BLaER1 treated with 17β-estradiol and CSF1 and Interleukin-3, amounts not matched to agents 10 nM and 100 nM (cell line): ENCODE results near the gene PDE1A.

Experiments
- H3K27ac ChIP-seq, 11 experiments: shearing (Covaris generic); formaldehyde crosslinking; 2 replicates each; pipeline ENCODE4 v1.8.1; 2022
- H3K27me3 ChIP-seq, 11 experiments: shearing (Covaris generic); formaldehyde crosslinking; 2 replicates each; pipeline ENCODE4 v1.8.1; 2022
- H3K36me3 ChIP-seq, 11 experiments: shearing (Covaris generic); formaldehyde crosslinking; 2 replicates each; pipeline ENCODE4 v1.8.1; 2022
- H3K4me1 ChIP-seq, 10 experiments: shearing (Covaris generic); formaldehyde crosslinking; 2 replicates each; pipeline ENCODE4 v1.8.1; 2022
- H3K4me2 ChIP-seq, 11 experiments: shearing (Covaris generic); formaldehyde crosslinking; 2 replicates each; pipeline ENCODE4 v1.8.1; 2022
- H3K4me3 ChIP-seq, 10 experiments: shearing (Covaris generic); formaldehyde crosslinking; 2 replicates each; pipeline ENCODE4 v1.8.1; 2022
- H3K9ac ChIP-seq, 11 experiments: shearing (Covaris generic); formaldehyde crosslinking; 2 replicates each; pipeline ENCODE4 v1.8.1; 2022
- H3K9me3 ChIP-seq, 11 experiments: shearing (Covaris generic); formaldehyde crosslinking; replicated peaks in 1 of 11; 2 replicates each; pipeline ENCODE4 v1.8.1; 2022
- H4K20me1 ChIP-seq, 11 experiments: shearing (Covaris generic); formaldehyde crosslinking; 2 replicates each; pipeline ENCODE4 v1.8.1; 2022
- Cebpa-rat ChIP-seq, 11 experiments: shearing (Covaris generic); IDR thresholded peaks; 2 replicates each; pipeline ENCODE4 v1.8.1; 2022

The PDE1A gene

GRCh38 chr2:182384860-182385259 lies 42.0 kb downstream of the PDE1A start:
- TF ChIP-seq Cebpa-rat (IDR thresholded peaks at IDR 0.05), result no peak
- Histone ChIP-seq H3K27me3 (no peaks in the 10 kb centered on the region), H3K9me3 (peaks cover 18 to 35% (median 25%) of the 10 kb centered on the region in 11 experiments; a peak in 21 of 22 replicates), H3K4me3 (no peak overlapping the region), H3K4me1 (no peaks in the 10 kb centered on the region), H3K36me3 (no peaks in the 10 kb centered on the region), H4K20me1 (no peaks in the 10 kb centered on the region), H3K9ac (no peak overlapping the region), H3K27ac (no peak overlapping the region), H3K4me2 (no peak overlapping the region)

DNA sequence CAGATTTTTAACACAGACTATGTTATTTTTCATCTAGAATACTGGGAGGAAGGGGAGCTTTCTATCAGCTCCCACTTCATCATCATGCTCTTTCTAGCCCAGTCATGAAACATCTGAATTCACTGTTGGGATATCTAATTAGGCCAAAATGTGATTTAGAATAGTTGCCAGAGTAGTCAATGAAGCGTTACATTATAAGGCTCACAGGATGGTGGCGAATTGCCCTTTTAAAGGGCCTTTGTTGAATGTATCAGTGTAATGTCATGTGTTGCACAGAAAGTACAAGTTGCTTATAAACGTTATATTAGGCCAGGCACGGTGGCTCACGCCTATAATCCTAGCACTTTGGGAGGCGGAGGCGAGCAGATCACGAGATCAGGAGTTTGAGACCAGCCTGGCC lies 45.6 kb downstream of the PDE1A start:
- no peak overlapping the region for H3K27ac ChIP-seq
- peaks cover 24 to 39% (median 31%) of the 10 kb centered on the region in 11 experiments for H3K9me3 ChIP-seq
- H4K20me1 ChIP-seq, result no peaks in the 10 kb centered on the region
- H3K9ac ChIP-seq, result no peak overlapping the region
- H3K4me2 ChIP-seq, result no peak overlapping the region
- no peaks in the 10 kb centered on the region for H3K36me3 ChIP-seq
- no peak for TF ChIP-seq Cebpa-rat (IDR thresholded peaks at IDR 0.05)
- no peak overlapping the region for H3K4me3 ChIP-seq
- no peaks in the 10 kb centered on the region for H3K4me1 ChIP-seq
- H3K27me3 ChIP-seq, result no peaks in the 10 kb centered on the region

DNA sequence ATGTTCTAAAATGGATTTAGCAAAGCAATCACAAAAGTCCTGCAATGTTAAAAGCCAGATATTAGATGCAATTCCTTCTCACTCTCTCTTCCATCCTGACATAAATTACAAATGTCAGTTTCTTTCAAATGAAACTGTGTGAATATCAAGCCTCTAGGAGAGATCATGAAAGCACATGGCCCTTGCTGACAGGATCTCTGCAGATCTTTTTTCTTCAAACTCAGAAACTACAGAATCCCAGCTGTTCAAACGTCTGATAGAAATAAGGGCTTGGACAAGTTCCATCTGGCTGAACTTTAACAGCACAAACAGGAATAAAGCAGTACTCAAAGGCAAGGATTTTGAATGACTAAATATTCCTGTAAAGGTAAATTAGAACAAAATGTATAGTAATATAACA lies 47.6 kb downstream of the PDE1A start:
- peaks cover 23 to 40% (median 32%) of the 10 kb centered on the region in 11 experiments for H3K9me3 ChIP-seq
- no peak for TF ChIP-seq Cebpa-rat (IDR thresholded peaks at IDR 0.05)
- H3K4me1 ChIP-seq, result no peaks in the 10 kb centered on the region
- H4K20me1 ChIP-seq, result no peaks in the 10 kb centered on the region
- no peaks in the 10 kb centered on the region for H3K27me3 ChIP-seq
- no peak overlapping the region for H3K27ac ChIP-seq
- no peak overlapping the region for H3K4me2 ChIP-seq
- no peak overlapping the region for H3K9ac ChIP-seq
- no peaks in the 10 kb centered on the region for H3K36me3 ChIP-seq
- no peak overlapping the region for H3K4me3 ChIP-seq

DNA sequence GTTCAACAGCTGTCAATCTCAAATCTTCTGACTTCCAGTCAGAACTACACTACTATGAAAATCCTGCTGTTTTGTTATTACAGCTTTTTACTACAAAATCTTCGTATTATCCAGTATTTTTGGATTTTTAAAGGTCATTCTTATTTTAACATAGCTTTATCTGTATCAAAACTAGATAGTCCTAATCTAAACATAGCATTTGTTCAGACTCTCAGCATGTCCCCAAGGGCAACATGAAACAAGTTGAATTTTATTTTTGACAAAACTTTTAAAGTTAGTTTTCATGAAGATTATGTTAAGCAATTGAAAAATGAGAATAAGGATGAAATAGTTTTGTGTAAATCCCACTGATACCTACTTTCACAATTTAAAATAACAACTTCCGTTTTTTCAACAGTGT lies 48.1 kb downstream of the PDE1A start:
- TF ChIP-seq Cebpa-rat (IDR thresholded peaks at IDR 0.05), result no peak
- Histone ChIP-seq H3K27ac (no peak overlapping the region), H3K4me3 (no peak overlapping the region), H3K27me3 (no peaks in the 10 kb centered on the region), H3K9ac (no peak overlapping the region), H3K9me3 (peaks cover 23 to 37% (median 30%) of the 10 kb centered on the region in 11 experiments), H3K36me3 (no peaks in the 10 kb centered on the region), H4K20me1 (no peaks in the 10 kb centered on the region), H3K4me1 (no peaks in the 10 kb centered on the region), H3K4me2 (no peak overlapping the region)

DNA sequence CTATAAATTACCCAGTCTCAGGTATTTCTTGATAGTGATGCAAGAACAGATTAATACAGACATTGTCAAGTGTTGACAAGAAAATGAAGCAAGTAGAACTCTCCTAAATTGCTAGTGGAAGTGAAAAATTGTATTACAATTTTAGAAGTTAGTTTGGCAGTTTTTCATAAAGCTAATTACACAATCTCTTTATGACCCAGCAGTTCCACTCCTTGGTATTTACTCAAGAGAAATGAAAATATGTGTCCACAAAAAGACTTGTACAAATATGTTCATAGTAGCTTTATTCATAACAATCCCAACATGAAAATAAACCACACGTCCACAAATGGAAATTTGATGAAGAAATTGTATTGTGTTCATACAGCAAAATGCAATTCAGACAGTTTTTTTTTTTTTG lies 49.4 kb downstream of the PDE1A start:
- H3K36me3 ChIP-seq, result no peaks in the 10 kb centered on the region
- no peak for TF ChIP-seq Cebpa-rat (IDR thresholded peaks at IDR 0.05)
- no peak overlapping the region for H3K4me3 ChIP-seq

GRCh38 chr2:182375862-182376261 lies 51.0 kb downstream of the PDE1A start:
- no peak overlapping the region for H3K4me3 ChIP-seq
- no peak for TF ChIP-seq Cebpa-rat (IDR thresholded peaks at IDR 0.05)
- H3K36me3 ChIP-seq, result no peaks in the 10 kb centered on the region
- no peaks in the 10 kb centered on the region for H3K4me1 ChIP-seq
- no peaks in the 10 kb centered on the region; a peak in 1 of 22 replicates for H4K20me1 ChIP-seq
- no peak overlapping the region for H3K4me2 ChIP-seq
- no peak overlapping the region for H3K27ac ChIP-seq
- H3K27me3 ChIP-seq, result no peaks in the 10 kb centered on the region
- H3K9ac ChIP-seq, result no peak overlapping the region
- peaks cover 23 to 34% (median 29%) of the 10 kb centered on the region in 11 experiments for H3K9me3 ChIP-seq

More for the DNA sequence above, 49.4 kb downstream of the PDE1A start:
- H4K20me1 ChIP-seq, result no peaks in the 10 kb centered on the region; a peak in 1 of 22 replicates
- H3K4me2 ChIP-seq, result no peak overlapping the region
- H3K9ac ChIP-seq, result no peak overlapping the region
- no peak overlapping the region for H3K27ac ChIP-seq
- H3K4me1 ChIP-seq, result no peaks in the 10 kb centered on the region
- no peaks in the 10 kb centered on the region for H3K27me3 ChIP-seq
- peaks cover 23 to 34% (median 29%) of the 10 kb centered on the region in 11 experiments for H3K9me3 ChIP-seq

DNA sequence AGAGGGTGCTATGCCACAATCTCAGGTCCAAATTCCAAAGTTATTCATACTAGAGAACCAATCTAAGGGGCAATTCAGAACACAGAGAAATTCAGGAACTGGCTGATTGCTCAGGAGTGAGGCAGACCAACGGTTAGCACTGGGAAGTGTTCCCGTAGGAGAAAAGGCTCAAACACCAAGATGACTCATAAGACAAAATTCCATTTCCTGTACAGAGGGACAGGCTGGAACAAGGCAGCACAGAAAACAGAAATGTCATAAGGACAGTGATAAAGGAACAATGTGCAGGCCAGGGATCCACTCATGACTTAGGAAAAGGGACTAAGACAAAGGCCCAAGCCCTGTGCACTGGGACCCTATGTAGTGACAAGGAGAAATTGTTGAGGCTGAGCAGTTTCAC lies 54.2 kb downstream of the PDE1A start:
- Histone ChIP-seq H3K9ac (no peak overlapping the region), H3K27me3 (no peaks in the 10 kb centered on the region)

DNA sequence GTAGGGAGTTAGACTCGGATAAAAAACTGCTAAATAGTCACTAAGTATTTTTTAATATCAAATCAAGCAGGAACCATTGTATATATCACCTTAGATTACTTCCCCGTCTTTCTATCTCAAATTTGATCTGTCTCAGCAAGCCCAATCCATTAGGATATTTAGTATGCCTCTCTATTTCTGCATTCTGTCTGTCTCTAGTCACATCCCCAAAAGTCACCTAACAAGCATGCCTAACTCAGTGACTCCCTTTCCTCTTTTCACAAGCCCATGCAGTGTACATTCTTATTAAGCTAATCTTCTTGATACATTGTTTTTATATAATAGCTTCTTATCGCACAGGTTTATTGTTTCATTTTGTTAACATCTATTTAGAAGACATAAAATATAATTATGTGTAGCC lies 57.8 kb downstream of the PDE1A start:
- Histone ChIP-seq H3K4me1 (no peaks in the 10 kb centered on the region), H3K9me3 (peaks cover 0 to 4% (median 0%) of the 10 kb centered on the region in 11 experiments; a peak in 1 of 22 replicates), H3K27ac (no peak overlapping the region), H3K36me3 (no peaks in the 10 kb centered on the region), H4K20me1 (no peaks in the 10 kb centered on the region; a peak in 1 of 22 replicates), H3K4me3 (no peak overlapping the region), H3K9ac (no peak overlapping the region), H3K27me3 (no peaks in the 10 kb centered on the region), H3K4me2 (no peak overlapping the region)
- no peak for TF ChIP-seq Cebpa-rat (IDR thresholded peaks at IDR 0.05)

More for the DNA sequence above, 54.2 kb downstream of the PDE1A start:
- Histone ChIP-seq H3K4me2 (no peak overlapping the region), H3K27ac (no peak overlapping the region), H3K36me3 (no peaks in the 10 kb centered on the region), H3K4me1 (no peaks in the 10 kb centered on the region), H3K9me3 (peaks cover 23 to 32% (median 29%) of the 10 kb centered on the region in 11 experiments), H4K20me1 (no peaks in the 10 kb centered on the region; a peak in 1 of 22 replicates), H3K4me3 (no peak overlapping the region)
- no peak for TF ChIP-seq Cebpa-rat (IDR thresholded peaks at IDR 0.05)

DNA sequence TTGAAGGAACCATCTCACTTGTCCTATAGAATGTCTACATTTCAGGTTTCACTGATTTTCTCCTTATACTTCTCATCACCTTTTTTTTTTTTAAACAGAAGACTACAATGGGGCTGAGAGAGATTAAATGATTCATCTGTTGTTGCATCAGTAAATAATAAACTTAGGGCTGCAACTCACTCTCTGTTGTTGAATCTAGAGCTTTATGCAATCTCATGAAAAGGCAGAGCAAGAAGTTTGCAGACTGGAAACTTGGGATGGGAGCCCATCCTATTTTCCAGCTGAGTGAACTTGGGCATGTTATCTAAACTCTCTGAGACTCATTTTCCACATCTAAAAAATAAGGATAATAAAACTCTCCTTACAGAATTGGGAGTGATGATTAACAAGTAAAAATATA lies 58.4 kb downstream of the PDE1A start:
- Histone ChIP-seq H3K9ac (no peak overlapping the region), H3K9me3 (0 out of 22 replicates have a peak, but pooled peaks cover 0 to under 1% (median 0%) of the 10 kb centered on the region in 11 experiments), H3K27ac (no peak overlapping the region), H3K4me1 (no peaks in the 10 kb centered on the region), H3K4me2 (no peak overlapping the region), H4K20me1 (no peaks in the 10 kb centered on the region; a peak in 1 of 22 replicates), H3K27me3 (no peaks in the 10 kb centered on the region), H3K36me3 (no peaks in the 10 kb centered on the region), H3K4me3 (no peak overlapping the region)
- no peak for TF ChIP-seq Cebpa-rat (IDR thresholded peaks at IDR 0.05)

DNA sequence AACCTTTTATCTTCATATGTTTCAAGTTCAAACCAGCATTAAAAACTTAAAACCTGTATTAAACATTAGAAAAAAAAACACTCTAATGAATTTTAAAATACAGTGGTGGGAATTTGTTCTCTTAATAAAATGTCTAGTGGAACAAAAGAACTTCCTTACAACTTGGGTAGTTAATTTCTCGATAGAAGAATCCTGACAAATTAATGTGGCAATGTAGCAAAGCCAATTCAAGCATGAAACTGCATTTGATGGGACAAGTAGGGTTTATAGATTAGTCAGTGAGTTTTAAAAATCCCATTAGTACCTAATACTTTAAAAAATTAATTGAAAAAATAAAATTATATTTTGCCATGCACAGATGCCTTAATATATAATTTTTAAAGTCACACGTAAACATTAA lies 59.4 kb downstream of the PDE1A start:
- no peak overlapping the region for H3K27ac ChIP-seq
- no peaks in the 10 kb centered on the region for H3K27me3 ChIP-seq
- H3K36me3 ChIP-seq, result no peaks in the 10 kb centered on the region
- H3K9me3 ChIP-seq, result no peaks in the 10 kb centered on the region
- no peaks in the 10 kb centered on the region for H4K20me1 ChIP-seq
- H3K4me1 ChIP-seq, result no peaks in the 10 kb centered on the region
- no peak overlapping the region for H3K9ac ChIP-seq
- H3K4me3 ChIP-seq, result no peak overlapping the region
- H3K4me2 ChIP-seq, result no peak overlapping the region
- no peak for TF ChIP-seq Cebpa-rat (IDR thresholded peaks at IDR 0.05)
